ENCODE data around the gene RAX2.
"Not testable (repeated sequence)": the region's sequence is repeated elsewhere in the genome, so short reads cannot be mapped to it uniquely, and the experiment has no call there.

Gene RAX2

GRCh38 chr19:3771906-3772455 lies at the start of gene RAX2:
RAX2 (minus strand) TSS chr19:3772228; CDS start chr19:3771742, 486 bp downstream.
- no peak for DNase-seq

GRCh38 chr19:3821156-3821555 lies 49.1 kb upstream of the RAX2 start:
- no peak for DNase-seq

GRCh38 chr19:3819989-3820388 lies 48.0 kb upstream of the RAX2 start:
- DNase-seq = no peak

- DNase-seq = no peak
Measured at GRCh38 chr19:3818918-3819317, 46.9 kb upstream of the RAX2 start.

GRCh38 chr19:3818466-3818865 lies 46.4 kb upstream of the RAX2 start:
- DNase-seq = peak; percentile 69

- DNase-seq = no peak
Measured at GRCh38 chr19:3817761-3818160, 45.7 kb upstream of the RAX2 start.

- DNase-seq = no peak
Measured at GRCh38 chr19:3816566-3817218, 44.7 kb upstream of the RAX2 start.

GRCh38 chr19:3816148-3816547 lies 44.1 kb upstream of the RAX2 start:
- not testable (repeated sequence) for DNase-seq

GRCh38 chr19:3814648-3815047 lies 42.6 kb upstream of the RAX2 start:
- no peak for DNase-seq

GRCh38 chr19:3813473-3814392 lies 41.7 kb upstream of the RAX2 start:
- no peak for DNase-seq

- no peak for DNase-seq
Measured at GRCh38 chr19:3810708-3811355, 38.8 kb upstream of the RAX2 start.

- DNase-seq = no peak
Measured at GRCh38 chr19:3809881-3810707, 38.1 kb upstream of the RAX2 start.

- DNase-seq = no peak
Measured at GRCh38 chr19:3808420-3809143, 36.6 kb upstream of the RAX2 start.

GRCh38 chr19:3807574-3808354 lies 35.7 kb upstream of the RAX2 start:
- DNase-seq = no peak

- no peak for DNase-seq
Measured at GRCh38 chr19:3807131-3807480, 35.1 kb upstream of the RAX2 start.

GRCh38 chr19:3805859-3806258 lies 33.8 kb upstream of the RAX2 start:
- no peak for DNase-seq

GRCh38 chr19:3804429-3804828 lies 32.4 kb upstream of the RAX2 start:
- DNase-seq = no peak

- DNase-seq = no peak
Measured at GRCh38 chr19:3803986-3804385, 32.0 kb upstream of the RAX2 start.

- no peak for DNase-seq
Measured at GRCh38 chr19:3803114-3803888, 31.3 kb upstream of the RAX2 start.

GRCh38 chr19:3801412-3802096 lies 29.5 kb upstream of the RAX2 start:
- DNase-seq = peak; percentile 81

Measured in stimulated activated CD4-positive, alpha-beta T cell treated with anti-CD3 and anti-CD28 coated beads, Interleukin-15, amount 100 ng/mL, for 24 hours (primary cell).